Upper lobe of left lung (tissue), 6 donors: ENCODE data around the gene NFIB. TPM values are rescaled to one million over a fixed set of nuclear protein-coding genes. Genes with fewer than 3 reads are reported as not detected.
A peak's percentile ranks its signal among the peaks of the same experiment; 100 is the strongest.

Experiments used
- ATAC-seq, 2 donors: fragments of 200-7000 bp; cut with Tn5 transposase; one replicate each; pipeline ENCODE4 v1.9.1; 2022; ENCODE audit warnings: mild to moderate bottlenecking in 2 of 2, moderate library complexity in 2 of 2; ENCODE audit not compliant: low FRiP score in 2 of 2
- DNase-seq, 2 donors: peaks; one replicate each; pipeline ENCODE4 v3.0.0-alpha.2; 2019 to 2020
- H3K27ac ChIP-seq, 4 donors: fragments of 200-600 bp; sonication (generic); one replicate each; pipeline ENCODE4 v1.5.1; 2016 to 2019
- H3K27me3 ChIP-seq, 4 donors: fragments of 200-600 bp; sonication (generic); one replicate each; pipeline ENCODE4 v1.5.1; 2017 to 2019
- H3K36me3 ChIP-seq, 4 donors: fragments of 200-600 bp; sonication (generic); one replicate each; pipeline ENCODE4 v1.5.1; 2016 to 2019
- H3K4me1 ChIP-seq, 4 donors: fragments of 200-600 bp; sonication (generic); one replicate each; pipeline ENCODE4 v1.5.1; 2018 to 2019
- H3K4me3 ChIP-seq, 4 donors: fragments of 200-600 bp; sonication (generic); one replicate each; pipeline ENCODE4 v1.5.1; 2017 to 2019; ENCODE audit warnings: mild to moderate bottlenecking in 2 of 4, moderate library complexity in 1 of 4
- H3K9me3 ChIP-seq, 4 donors: fragments of 200-600 bp; sonication (generic); one replicate each; pipeline ENCODE4 v1.5.1; 2018 to 2019
- CTCF ChIP-seq, 6 experiments: fragments of 450-650 bp in 4 of 6; fragments of 200-600 bp in 2 of 6; sonication (generic) in 2 of 6; IDR thresholded peaks; one replicate each; pipeline ENCODE4 v1.5.1; 2016 to 2019; ENCODE audit warnings: antibody characterized with exemption in 6 of 6
- EP300 ChIP-seq, 4 donors: sonication (generic); formaldehyde crosslinking; IDR thresholded peaks; one replicate each; pipeline ENCODE4 v1.5.1; 2017; ENCODE audit warnings: antibody characterized with exemption in 4 of 4, control low read depth in 2 of 4
- POLR2A ChIP-seq, 4 donors: fragments of 450-650 bp; IDR thresholded peaks; one replicate each; pipeline ENCODE4 v1.5.1; 2016 to 2017; ENCODE audit warnings: antibody characterized with exemption in 4 of 4, mild to moderate bottlenecking in 2 of 4
- POLR2AphosphoS5 ChIP-seq, 2 donors: sonication (generic); formaldehyde crosslinking; IDR thresholded peaks; one replicate each; pipeline ENCODE4 v1.5.1; 2017; ENCODE audit warnings: antibody characterized with exemption in 2 of 2
- WGBS, 2 donors: methylation state at CpG; one replicate each; pipeline ENCODE4 v1.1.5; 2017 to 2018; 5-methylcytosine and 5-hydroxymethylcytosine counted together
- total RNA-seq, 6 donors: library from RNA; depleted of rRNA in 4 of 6; stranded (reverse); fragments of >200 nt in 4 of 6; gene quantifications; one replicate each; pipeline versions ENCODE4 v1.1.0 to v1.2.1, GENCODE V29; 2016 to 2021
- donor health status: DM: no; HTN: no; CAD: no; lungs with moderate emphysema.
- donor health status: DM: no; HTN: yes; CAD: no; lungs with severe emphysema.

The NFIB gene
- total RNA-seq, 6 donors from 2014 or later, result 33.9 to 109 (median 67.5) TPM

GRCh38 chr9:14348373-14349145 lies 34.6 kb upstream of the NFIB start:
- H3K4me1 ChIP-seq, result peaks cover 26 to 48% (median 35%) of the 10 kb centered on the region in 4 donors
- no peaks in the 10 kb centered on the region for H3K36me3 ChIP-seq
- H3K9me3 ChIP-seq, result no peaks in the 10 kb centered on the region
- TF ChIP-seq POLR2AphosphoS5 (IDR thresholded peaks at IDR 0.05), result no peak
- DNase-seq (peak in 1 of 2 donors; percentile 53), ATAC-seq (peak in 1 of 2 donors; percentile 16)
- WGBS, 2 donors, result 6 to 12% methylated on average over 26 to 43 of the region's 43 CpGs
- H3K27ac ChIP-seq, result peak overlapping the region; percentile 72 to 85 (median 84)
- H3K27me3 ChIP-seq, result peaks cover 0 to 22% (median 7%) of the 10 kb centered on the region in 4 donors
- peak overlapping the region; percentile 39 to 59 (median 50) for H3K4me3 ChIP-seq

GRCh38 chr9:14348123-14348372 lies 34.1 kb upstream of the NFIB start:
- Histone ChIP-seq H3K4me1 (peaks cover 29 to 47% (median 33%) of the 10 kb centered on the region in 4 donors), H3K36me3 (no peaks in the 10 kb centered on the region), H3K9me3 (no peaks in the 10 kb centered on the region), H3K27me3 (peaks cover 0 to 22% (median 7%) of the 10 kb centered on the region in 4 donors), H3K4me3 (peak overlapping the region; percentile 39 to 59 (median 50)), H3K27ac (peak overlapping the region; percentile 72 to 85 (median 84))
- peak; percentile 12 to 32 for ATAC-seq
- 3 to 8% methylated on average over 10 of the region's 10 CpGs for WGBS, 2 donors
- no peak for DNase-seq
- TF ChIP-seq EP300 (IDR thresholded peaks at IDR 0.05) (no peak), POLR2A (IDR thresholded peaks at IDR 0.05) (no peak), POLR2AphosphoS5 (IDR thresholded peaks at IDR 0.05) (no peak), CTCF (IDR thresholded peaks at IDR 0.05) (no peak)

- Histone ChIP-seq H3K4me1 (peaks cover 28 to 43% (median 29%) of the 10 kb centered on the region in 4 donors), H3K4me3 (peak overlapping the region; percentile 39 to 59 (median 50)), H3K9me3 (no peaks in the 10 kb centered on the region), H3K27me3 (peaks cover 0 to 22% (median 7%) of the 10 kb centered on the region in 4 donors), H3K27ac (peak overlapping the region; percentile 72 to 85 (median 84)), H3K36me3 (no peaks in the 10 kb centered on the region)
- WGBS, 2 donors, result 1 to 3% methylated on average over 15 to 39 of the region's 53 CpGs
- ATAC-seq (peak; percentile 25 to 60), DNase-seq (peak in 1 of 2 donors; percentile 90)
- no peak for TF ChIP-seq CTCF (IDR thresholded peaks at IDR 0.05)
- TF ChIP-seq POLR2A (IDR thresholded peaks at IDR 0.05), result peak in 1 of 4 donors; percentile 29
- no peak for TF ChIP-seq EP300 (IDR thresholded peaks at IDR 0.05)
- TF ChIP-seq POLR2AphosphoS5 (IDR thresholded peaks at IDR 0.05), result peak; percentile 16 to 53
These were observed 33.6 kb upstream of the NFIB start for GRCh38 chr9:14347406-14348122.

- Histone ChIP-seq H3K36me3 (no peaks in the 10 kb centered on the region), H3K27me3 (peaks cover 0 to 22% (median 7%) of the 10 kb centered on the region in 4 donors), H3K9me3 (no peaks in the 10 kb centered on the region), H3K4me3 (peak overlapping the region; percentile 8 to 59 (median 50)), H3K27ac (peak overlapping the region; percentile 72 to 85 (median 84)), H3K4me1 (peaks cover 23 to 43% (median 30%) of the 10 kb centered on the region in 4 donors)
- WGBS, 2 donors, result 24% methylated on average over 33 to 35 of the region's 37 CpGs
- TF ChIP-seq POLR2AphosphoS5 (IDR thresholded peaks at IDR 0.05), result no peak
- no peak for TF ChIP-seq EP300 (IDR thresholded peaks at IDR 0.05)
- no peak for TF ChIP-seq POLR2A (IDR thresholded peaks at IDR 0.05)
- TF ChIP-seq CTCF (IDR thresholded peaks at IDR 0.05), result no peak
- peak; percentile 5 to 24 for ATAC-seq
- DNase-seq, result peak in 1 of 2 donors; percentile 79
These were observed 33.0 kb upstream of the NFIB start for GRCh38 chr9:14346811-14347405.
